ENCODE measurements around the gene GLRA2.

GLRA2 gene

GRCh38 chrX:14717949-14718348 is 188.6 kb downstream of the GLRA2 start:
- DNase-seq: no peak

- no peak for DNase-seq
These were observed 189.1 kb downstream of the GLRA2 start for GRCh38 chrX:14718403-14718802.

GRCh38 chrX:14729058-14729457 is 199.7 kb downstream of the GLRA2 start:
- no peak for DNase-seq

DNA sequence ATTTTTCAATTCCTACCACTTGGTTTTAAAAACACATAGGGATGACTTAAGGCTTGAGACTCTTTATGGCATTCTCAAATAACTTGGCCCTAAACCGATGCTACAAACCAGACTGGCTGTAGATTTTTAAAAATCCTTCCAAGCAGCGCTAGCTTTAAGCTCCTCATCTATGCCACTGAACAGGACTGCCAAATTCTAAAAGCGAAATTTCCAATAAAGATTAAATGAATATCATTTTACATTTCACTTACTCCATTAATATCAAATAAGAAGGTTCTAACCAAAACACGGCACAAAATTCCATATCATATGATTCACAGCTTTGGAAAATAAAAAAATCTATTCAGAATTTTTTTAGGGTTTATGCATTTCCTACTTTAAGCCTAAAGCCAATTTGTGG is 209.3 kb downstream of the GLRA2 start:
- no peak for DNase-seq

DNA sequence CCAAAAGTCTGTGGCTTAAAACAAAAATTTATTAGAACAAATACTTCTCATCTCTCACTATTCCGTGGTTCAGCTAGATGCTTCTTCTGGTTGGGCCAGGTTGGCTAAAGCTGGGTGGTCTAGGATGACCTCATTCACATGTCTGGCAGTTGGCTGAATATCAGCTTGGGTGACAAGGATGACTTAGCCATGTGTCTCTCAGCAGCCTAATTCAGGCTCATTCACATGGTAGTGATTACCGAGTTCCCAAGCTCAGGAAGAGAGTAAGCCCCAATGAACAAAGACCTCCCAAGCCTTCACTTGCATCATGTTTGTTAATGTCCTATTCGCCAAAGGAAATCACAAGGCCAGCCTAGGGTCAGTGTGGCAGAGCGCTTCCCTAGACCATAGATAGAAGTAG is 224.1 kb downstream of the GLRA2 start:
- DNase-seq: no peak

GRCh38 chrX:14758029-14758491 is 228.7 kb downstream of the GLRA2 start:
- DNase-seq: no peak

DNA sequence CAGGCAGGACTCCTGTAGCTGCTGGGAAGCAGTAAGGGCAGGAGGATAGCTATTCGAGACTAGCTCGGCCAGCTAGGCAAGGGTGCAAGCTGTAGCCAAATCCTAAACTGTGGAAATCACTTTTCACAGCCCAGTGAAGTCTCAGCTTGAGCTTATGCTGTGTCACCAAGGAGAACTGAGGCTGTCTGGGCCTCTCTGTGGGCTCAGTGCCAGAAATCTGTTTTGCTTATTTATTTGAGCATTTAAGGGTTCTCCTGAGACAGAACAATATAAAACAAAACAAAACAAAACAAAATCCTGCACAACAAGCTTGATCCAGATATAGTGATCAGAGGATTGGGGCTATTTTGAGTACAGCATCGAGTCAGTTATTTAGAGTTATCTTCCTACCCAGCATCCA is 246.1 kb downstream of the GLRA2 start:
- no peak for DNase-seq

DNA sequence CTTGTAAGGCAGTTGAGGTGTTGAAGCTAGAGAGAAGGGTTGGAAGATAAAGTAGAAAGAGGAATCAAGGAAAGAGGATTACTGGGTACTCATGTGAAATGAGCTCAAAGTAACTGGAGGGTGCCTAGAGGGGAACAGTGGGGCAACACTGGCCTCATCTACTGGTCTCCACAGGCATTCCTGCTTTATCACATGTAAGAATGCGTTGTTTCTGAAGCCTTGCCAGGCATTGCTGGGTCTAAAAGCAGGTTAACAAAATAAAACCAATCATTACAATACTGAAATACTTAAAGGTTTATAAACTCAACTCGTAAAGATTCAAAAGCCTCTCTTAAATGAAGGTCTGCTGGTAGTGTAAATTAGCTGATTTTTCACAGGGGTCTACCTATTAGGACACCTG is 247.6 kb downstream of the GLRA2 start:
- DNase-seq: no peak

GRCh38 chrX:14777525-14777924 is 248.2 kb downstream of the GLRA2 start:
- DNase-seq: no peak

DNA sequence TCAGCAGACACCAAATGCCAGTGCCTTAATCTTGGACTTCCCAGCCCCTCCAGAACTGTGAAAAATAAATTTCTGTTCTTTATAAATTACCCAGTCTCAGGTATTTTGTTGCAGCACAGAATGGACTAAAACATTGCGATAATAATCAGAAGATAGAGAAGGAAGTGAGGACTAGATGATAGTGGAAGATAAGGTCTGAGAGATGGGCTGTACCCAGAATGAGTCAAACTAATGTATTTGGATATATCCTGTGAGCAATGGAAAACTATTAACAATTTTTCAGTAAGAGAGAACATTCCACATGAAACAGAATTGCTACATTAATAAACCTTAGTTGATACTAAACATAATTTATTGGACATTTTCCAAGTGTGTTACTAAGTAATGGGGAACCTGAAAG is 250.2 kb downstream of the GLRA2 start:
- no peak for DNase-seq
